Myometrial cell (primary cell): ENCODE data around the gene LYSMD3. TPM values are rescaled to one million over a fixed set of nuclear protein-coding genes. Genes with fewer than 3 reads are reported as not detected.

ENCODE experiments used
- total RNA-seq: library from RNA; depleted of rRNA; stranded (reverse); fragments of >200 nt; gene quantifications from 2 replicates; pipeline ENCODE4 v1.2.3, GENCODE V29; 2015

The LYSMD3 gene
- total RNA-seq = 14.5 and 14.7 TPM in 2 replicates

DNA sequence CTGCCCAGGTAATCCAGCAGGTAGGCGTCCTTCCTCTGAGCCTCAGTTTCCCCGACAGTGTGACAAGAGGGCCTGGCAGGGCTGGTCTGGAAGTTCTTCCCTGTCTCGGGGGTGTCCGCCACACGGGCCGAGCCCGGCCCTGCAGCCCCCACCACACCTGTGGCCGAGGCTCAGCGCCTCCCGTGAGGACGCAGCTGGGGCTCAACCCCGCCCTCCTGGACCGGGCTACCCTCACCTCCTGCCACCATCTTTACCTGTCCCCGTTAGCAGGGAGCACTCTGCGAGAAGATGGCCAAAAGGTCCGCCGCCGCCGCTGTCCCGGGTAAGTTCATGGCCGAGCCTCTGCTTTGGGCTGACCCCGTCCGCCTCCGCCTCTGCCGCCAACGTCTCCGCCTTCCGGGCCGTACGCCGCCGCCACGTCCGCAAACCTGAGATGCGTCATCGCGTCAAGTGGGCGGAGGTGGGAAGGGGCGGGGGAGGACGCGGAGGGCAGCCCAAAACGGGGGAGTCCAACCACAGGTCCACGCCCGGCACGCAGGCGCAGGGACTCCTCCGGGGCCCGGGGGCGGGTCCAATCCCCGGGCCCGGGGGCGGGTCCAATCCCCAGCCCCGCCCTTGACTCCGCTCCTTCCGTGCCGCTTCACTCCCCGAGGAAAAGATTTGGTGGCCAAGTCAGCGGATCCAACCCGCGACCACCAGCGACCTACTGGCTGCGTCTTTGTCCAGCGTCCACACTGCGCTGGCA lies at the start of gene LYSMD3:
LYSMD3 (minus strand) TSS at position 391 of the 745 bp plus-strand sequence. CDS start 4,295 bp downstream, outside the sequence.

DNA sequence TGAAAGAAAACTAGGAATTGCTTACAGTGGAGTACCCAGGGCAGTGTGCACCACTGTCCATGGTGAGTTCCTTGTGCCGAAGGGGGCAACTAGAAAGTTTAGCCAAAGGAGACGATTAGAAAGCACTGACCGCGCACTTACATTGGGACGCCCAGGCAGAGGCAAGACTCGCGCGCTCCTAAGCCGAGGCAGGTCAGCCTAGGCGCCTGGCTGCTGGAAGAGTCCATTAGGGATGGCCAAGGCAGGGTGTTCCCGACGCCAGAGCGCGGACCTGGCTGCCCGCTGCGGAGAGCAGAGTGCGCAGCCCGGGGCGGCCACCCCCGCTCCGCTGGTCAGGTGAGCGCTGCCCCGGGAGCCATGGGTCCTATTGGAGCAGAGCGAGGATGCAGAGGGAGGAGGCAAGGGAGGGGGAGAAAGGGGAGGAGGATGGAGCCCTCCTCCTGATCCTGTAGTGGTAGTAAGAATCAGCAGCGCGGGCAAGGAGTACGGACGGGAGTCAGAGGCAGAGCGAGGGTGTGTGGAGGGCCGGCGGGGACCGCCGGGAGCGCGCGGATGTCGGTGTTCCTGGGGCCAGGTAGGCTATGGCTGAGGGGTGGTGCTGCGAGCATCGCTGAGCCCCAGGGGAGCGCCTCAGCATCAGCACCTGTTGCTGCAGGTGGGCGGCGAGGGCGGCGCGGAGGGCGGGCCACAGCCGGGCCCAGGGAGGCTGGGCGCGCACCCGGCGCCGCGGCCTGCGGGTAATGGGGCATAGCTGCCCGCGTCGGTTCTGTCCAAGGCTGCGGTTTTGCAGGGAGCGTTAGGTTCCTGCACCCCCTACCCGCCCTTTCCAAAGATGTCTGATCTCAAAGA lies 29.2 kb upstream of the LYSMD3 start, which contains the start of gene ADGRV1:
ADGRV1 (plus strand) TSS at position 454 of the 849 bp plus-strand sequence; CDS start at position 553, 99 bp downstream.

GRCh38 chr5:90474235-90475107 lies 54.9 kb downstream of the LYSMD3 start, which contains the start of the genes MBLAC2 and POLR3G:
TSS of gene MBLAC2 (minus strand) at chr5:90474771. CDS start at chr5:90474292, 479 bp downstream.
TSS of gene POLR3G (plus strand) at chr5:90474864. CDS start at chr5:90485568, 10,704 bp downstream.

Other genes starting within 250 kb of the LYSMD3 start
- 15.6 and 16.1 TPM in 2 replicates for gene CETN3, start 119.8 kb downstream of the LYSMD3 start, total RNA-seq
- 2.3 and 3.9 TPM in 2 replicates for gene MBLAC2, start 54.8 kb downstream of the LYSMD3 start, total RNA-seq
- gene POLR3G, start 54.7 kb downstream of the LYSMD3 start, total RNA-seq = 14.1 and 26.9 TPM in 2 replicates
- 0.29 TPM in 1 of 2 replicates, not detected in the other for gene ADGRV1, start 29.2 kb upstream of the LYSMD3 start, total RNA-seq